Fibroblast of peridontal ligament (primary cell): ENCODE measurements around the gene PI4K2A.
"Not testable (repeated sequence)": the region's sequence is repeated elsewhere in the genome, so short reads cannot be mapped to it uniquely, and the experiment has no call there.

Experiments used
- DNase-seq: peaks from one replicate; pipeline ENCODE4 v3.0.0-alpha.2; 2010; ENCODE audit errors: extremely low read depth

The PI4K2A gene

DNA sequence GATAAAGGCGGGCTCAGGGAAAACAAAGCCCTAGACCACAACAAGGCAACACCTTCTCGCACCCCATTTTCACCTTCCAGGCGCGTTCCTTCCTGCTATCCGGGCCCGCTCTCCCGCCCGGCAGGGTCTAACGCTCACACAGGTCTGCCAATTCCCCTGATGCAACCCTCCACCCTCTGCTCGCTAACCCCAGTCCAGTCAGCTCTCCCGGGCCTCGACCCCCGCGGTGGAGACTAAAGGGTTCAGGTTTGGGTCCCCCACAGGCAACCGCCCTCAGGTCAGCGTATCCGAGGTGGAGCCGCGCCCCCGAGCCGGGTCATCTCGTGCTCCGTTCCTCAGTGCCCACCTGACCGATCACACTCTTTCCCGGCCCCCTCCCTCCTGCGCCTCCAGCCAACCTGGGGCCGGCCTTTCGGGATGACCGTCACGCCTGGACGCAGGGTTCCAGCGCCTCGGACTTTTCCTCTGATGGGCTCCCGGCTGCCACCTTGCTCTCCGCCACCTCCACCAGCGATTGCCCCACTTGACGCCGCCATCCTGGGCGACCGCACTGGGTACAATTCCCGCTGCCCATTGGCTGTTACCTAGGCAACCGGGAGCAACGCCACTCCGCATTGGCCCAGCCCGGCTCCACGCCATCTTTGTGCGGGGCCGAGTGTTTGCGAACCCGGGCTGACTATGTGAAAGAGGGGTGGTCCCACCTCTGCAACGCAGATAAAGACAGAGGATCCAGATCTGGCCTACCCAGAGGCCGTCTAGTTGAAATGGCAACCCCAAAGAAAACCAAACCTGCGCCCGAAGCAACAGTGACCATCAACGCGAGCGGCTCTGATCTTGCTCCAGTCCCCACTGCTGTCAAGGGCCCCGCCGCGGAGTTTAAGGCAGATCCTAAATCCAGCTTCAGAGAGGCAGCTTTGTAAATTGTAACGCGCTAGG, 7.3 kb upstream of the PI4K2A start, which contains the start of gene MORN4:
Gene MORN4, minus strand, starts transcription at position 552 of the 936 bp plus-strand sequence. CDS start 13,847 bp downstream, outside the sequence.
- peak; percentile 88 for DNase-seq

DNA sequence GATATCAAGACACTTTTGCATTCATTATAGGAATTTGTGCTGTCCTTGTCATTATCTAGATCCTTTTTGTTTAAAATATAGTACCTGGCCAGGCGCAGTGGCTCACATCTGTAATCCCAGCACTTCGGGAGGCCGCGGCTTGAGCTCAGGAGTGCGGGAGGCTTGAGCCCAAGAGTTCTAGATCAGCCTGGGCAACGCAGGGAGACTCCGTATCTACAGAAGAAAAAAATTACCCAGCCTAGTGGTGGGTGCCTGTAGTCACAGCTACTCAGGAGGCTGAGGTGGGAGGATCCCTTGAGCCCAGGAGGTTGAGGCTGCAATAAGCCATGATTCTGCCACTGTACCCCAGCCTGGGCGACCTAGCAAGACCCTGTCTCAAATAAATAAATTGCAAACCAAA, 6.5 kb upstream of the PI4K2A start:
- no peak for DNase-seq

DNA sequence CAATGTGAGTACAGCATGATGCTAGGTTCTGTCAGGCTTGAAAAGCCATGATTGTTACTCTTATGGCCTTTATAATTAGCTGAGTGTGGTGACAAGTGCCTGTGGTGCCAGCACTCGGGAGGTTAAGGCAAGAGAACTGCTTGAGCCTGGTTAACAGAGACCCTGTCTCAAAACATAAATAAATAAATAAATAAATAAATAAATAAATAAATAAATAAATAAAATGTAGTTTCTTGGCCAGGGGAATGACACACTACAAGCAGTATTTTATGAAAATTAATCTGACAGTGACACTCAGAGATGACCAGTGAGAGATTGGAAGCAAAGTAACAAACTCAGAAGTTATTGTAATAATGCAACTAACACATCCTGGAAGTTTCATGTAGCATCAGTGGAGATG, 4.9 kb upstream of the PI4K2A start:
- DNase-seq, result no peak

DNA sequence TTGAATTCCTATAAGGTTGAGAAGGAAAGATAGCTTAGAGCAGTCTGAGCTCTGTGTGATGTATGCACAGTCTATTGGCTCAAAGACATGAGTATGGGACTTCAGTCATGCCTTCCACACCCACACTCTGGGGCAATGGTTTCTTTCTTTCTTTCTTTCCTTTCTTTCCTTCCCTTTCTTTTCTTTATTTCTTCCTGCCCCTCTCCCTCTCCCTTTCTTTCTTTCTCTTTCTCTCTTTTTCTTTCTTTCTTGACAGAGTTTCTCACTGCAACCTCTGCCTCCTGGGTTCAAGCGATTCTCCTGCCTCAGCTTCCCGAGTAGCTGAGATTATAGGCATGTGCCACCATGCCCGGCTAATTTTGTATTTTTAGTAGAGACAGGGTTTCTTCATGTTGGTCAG, 1.4 kb upstream of the PI4K2A start:
- not testable (repeated sequence) for DNase-seq

DNA sequence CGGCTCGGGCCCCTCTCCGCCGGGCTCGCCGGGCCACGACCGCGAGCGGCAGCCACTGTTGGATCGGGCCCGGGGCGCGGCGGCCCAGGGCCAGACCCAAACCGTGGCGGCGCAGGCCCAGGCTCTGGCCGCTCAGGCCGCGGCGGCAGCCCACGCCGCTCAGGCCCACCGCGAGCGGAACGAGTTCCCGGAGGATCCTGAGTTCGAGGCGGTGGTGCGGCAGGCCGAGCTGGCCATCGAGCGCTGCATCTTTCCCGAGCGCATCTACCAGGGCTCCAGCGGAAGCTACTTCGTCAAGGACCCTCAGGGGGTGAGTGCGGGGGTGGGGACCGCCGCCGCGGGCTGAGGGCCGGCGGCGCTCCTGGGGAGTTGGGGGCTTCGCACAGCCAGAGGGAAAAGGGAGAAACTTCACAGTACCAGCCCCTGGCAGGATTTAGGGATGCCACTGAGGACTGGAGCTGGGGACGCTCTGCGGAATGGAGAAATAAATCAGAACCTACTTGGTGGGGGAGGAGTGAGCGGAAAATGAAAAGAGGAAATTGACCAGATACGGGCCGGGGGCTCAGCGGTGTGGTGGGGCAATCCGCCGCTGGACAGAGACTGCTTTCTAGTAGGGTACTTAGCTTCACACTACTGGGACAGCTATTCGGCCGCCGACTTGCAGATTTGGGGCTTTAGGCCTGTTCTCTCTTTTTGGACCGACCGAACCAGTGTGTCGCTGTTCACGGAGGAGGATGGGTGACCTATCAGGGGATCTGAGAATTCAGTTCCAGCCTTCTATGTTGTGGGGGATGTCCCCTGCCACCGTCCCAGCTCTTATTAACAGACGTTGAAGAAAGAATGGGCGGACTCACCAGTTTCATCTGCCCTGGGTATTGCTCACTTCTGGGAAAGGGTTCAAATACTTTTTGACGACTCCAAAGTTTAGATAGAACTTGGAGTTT, 669 bp downstream of the PI4K2A start:
- peak; percentile 78 for DNase-seq

DNA sequence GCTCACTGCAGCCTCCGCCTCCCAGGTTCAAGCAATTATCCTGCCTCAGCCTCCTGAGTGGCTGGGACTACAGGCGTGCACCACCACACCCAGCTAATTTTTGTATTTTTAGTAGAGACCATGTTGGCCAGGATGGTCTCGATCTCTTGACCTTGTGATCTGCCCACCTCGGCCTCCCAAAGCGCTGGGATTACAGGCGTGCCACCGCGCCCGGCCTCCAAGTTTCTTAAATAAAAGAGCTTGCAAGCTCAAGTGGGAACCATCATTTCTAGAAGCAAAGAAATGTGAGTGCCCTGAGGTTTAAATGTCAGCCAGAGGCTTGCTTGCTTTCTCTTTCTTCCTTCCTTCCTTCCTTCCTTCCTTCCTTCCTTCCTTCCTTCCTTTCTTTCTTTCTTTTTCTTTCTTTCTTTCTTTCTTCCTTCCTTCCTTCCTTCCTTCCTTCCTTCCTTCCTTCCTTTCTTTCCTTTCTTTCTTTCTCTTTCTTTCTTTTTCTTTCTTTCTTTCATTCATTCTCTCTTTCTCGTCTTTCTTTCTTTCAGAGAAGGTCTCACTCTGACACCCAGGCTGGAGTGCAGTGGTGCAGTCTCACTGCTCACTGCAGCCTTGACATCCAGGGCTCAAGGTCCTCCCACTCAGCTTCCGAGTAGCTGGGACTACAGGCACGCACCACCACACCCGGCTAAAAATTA, 2.1 kb downstream of the PI4K2A start:
- not testable (repeated sequence) for DNase-seq

DNA sequence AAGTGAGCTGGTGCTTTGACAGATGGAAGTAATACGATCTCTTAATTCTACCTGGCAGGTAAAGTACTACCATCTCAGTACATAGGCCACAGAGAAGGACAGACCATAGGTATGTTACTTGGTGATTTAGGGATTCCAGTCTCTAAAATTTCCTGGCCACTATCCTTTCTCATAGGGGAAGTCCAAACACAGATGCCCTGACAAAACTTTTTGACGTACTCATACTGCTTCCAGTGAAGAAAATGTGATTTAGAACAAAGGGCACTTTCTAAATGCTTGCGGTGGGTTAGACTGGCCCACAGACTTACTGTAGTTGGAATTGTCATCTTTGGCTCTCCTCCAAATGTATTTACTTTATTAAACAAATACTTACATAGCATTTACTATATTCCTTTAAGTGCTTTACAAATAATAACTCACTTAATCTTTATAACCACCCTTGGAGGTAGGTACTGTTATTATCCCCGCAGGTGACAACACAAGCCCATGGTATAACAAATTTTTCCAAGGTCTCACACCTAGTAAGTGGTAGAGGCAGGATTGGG, 3.0 kb downstream of the PI4K2A start:
- DNase-seq, result no peak

DNA sequence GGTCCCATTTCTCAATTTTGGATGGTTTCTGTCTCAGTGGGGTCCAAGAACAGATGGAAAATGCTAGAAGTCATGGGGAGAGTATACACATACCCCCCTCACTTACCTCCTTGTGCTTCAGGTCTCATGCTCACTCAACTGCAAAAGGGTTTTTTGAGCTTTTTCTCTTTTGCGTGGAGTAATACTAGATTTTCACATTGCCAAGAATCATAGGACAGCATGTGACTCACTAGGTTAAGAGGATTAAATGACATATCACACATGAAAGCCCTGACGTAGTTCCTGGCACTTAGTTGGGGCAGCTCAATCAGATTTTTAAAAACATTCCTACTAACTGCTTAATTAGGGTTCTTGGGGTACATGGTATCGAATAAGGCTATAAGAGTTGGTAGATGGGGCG, 4.5 kb downstream of the PI4K2A start:
- DNase-seq, result no peak

DNA sequence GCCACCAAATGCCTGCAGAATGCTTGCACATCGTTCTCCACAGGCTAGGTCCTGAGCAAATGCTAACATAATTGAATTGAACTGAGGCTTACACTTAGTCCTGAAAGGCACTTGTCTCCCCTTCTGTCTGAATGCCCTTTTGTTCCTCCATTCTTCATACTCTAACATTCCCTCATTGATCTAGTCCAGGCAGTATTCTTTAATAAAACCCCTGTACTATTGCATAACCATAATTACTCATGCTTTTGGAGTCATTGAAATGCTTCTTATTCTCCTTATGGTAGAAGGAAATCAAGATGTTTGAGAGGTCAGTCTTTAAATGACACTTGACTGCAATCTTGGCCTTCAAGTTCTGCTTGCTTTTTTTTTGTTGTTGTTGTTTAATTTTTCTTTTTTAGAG, 7.1 kb downstream of the PI4K2A start:
- DNase-seq, result peak; percentile 66

DNA sequence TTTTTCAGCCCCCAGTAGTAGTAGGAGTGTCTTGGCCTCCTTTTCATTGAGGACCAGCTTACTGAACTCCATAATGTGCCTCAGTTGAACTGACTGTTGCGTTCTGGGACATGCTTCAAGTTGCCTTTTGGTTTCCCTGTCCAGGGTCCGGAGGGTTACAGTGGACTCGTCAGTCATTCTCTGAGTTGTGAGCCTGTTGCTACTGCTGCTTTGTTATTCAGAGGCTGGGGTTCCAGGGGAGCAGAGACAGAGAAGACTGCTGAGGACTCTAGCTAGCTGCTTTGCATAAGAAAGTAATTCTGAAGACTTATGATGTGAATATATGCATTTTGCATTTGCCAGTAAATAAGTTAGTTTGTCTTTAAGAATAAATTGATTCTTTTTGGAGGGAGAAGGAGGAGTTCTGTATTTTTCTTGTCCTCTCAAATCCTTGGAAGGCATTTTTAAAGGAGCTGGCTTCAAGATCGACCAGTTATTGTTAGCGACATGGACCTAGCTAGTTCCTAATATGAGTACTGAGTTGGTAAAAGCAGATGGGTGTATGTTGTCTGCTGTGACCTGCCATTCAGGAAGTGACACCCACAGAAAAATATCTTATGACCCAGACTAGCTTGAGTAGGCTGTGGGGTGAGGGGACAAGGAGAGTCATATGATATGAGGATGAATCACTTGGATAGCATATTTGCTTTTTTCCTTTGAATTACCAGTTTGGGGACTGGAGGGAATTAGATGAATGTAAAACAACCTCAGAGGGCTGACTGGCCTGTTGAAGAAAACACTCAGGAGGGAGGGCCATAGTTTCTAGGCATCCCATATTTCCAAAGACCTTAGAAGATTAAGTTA, 8.3 kb downstream of the PI4K2A start:
- peak; percentile 96 for DNase-seq

DNA sequence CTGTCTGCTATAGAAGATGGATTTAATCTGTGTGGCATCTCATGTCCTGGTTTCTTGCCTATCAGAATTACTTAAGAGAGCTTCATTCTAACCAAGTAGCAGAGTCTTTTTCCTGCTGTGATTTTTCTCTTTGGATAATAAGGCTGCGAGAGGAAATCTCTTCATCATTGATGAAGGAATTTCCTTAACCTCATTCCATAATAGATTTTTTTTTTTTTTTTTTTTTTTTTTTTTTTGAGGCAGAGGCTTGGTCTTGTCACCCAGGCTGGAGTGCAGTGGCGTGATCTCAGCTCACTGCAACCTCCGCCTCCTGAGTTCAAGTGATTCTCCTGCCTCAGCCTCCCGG, 8.9 kb downstream of the PI4K2A start:
- DNase-seq, result not testable (repeated sequence)

DNA sequence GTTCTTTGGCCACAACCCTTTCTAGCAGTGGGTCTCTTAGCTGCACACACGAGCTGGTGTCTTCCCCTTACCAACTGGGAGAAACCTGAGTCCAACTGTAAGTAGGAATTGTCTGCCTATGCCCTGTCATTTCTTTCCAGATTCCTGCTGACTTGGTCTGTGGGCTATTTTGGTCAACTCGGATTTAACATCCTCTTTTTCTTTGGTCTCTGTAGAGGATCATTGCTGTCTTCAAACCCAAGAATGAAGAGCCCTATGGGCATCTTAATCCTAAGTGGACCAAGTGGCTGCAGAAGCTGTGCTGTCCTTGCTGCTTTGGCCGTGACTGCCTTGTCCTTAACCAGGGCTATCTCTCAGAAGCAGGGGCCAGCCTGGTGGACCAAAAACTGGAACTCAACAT, 10.3 kb downstream of the PI4K2A start:
- DNase-seq, result no peak

DNA sequence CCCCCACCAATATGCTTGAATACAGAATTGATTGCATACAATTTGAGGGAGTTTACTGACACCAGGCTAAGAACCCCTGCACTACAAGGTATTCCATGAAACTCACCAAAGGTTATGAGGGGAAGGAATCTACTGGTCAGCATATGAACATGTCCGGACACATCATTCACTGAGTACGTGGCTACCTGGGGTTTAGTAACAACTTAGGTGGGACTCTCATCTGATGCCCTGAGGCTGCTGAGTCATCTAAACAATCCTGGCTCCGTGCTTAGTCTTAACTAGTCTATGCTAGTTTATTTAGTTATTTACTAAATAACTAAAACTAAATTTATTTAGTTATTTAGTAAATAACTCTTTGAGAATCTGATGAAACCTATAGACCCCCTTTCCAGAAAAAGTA, 11.3 kb downstream of the PI4K2A start:
- DNase-seq, result no peak

DNA sequence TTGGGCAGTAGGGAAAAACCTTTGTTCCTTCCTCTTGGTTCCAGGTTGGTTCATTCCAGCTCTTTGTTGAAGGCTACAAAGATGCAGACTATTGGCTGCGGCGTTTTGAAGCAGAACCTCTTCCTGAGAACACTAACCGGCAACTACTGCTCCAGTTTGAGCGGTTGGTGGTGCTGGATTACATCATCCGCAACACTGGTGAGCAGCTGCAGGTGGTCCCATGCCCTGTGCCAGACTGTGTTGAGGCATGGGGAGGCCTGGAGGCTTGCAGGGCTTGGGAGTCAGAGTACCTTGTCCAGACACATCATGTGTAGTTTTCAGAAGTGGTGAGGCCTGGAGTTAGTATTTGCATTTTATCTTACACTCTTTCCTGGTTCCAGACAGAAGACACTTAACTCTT, 16.3 kb downstream of the PI4K2A start:
- DNase-seq, result no peak

DNA sequence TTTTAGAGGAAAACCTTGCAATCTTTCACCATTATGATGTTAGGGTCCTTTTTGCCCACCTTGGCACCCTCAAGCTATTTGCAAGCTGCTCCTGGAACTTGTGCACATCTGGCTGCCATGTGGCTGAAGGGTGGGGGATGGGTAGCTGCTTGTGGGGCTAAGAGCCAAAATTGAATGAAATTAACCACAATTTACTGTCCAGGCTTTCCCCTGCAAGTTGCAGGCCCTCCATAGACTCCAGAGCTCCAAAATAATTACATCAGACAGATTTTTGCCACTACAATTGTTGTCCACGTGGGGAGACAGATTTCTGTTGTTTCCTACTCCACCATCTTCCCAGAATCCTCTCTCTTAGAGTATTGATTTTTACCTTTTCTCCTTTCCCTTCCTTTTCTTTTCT, 19.1 kb downstream of the PI4K2A start:
- DNase-seq, result peak; percentile 83

DNA sequence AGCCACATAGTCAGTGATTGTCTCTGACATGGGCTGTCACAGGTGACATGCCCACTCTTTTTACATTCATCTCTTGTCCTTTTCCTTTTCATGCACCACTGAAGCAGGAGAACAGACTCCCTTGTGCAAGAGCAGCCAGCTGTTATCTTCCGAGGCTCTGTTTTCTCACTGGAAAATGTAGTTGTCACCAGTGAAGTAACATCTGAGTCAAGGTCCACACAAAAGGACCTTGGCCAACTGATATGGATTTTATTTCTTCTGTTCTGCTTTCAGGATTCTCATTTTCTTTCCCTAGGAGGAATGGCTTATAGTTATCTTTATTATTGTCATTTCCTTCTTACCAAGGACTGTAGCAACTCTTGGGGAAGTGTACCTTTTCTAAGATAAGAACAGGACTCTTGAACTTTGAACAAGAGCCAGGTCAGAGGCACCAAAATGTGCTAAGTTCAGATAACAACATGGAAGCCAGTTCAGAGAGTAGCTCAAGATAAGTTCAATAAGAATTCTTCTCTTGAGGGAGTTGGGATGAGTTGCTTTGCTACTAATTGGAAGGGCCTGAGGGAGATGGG, 23.9 kb downstream of the PI4K2A start:
- no peak for DNase-seq

DNA sequence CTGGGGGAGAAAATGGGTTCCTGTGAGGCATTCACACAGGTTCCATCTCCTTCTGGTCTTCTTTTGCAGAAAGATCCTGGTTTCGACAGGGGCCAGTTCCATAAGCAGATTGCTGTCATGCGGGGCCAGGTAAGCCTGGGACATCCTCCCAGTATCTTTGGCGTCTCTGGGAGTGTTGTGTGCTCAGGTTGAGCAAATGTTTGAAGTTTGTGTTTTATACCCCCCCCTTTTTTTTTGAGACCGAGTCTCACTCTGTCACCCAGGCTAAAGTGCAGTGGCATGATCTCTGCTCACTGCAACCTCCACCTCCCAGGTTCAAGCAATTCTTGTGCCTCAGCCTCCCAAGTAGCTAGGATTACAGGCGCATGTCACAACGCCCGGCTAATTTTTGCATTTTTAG, 26.5 kb downstream of the PI4K2A start:
- no peak for DNase-seq

DNA sequence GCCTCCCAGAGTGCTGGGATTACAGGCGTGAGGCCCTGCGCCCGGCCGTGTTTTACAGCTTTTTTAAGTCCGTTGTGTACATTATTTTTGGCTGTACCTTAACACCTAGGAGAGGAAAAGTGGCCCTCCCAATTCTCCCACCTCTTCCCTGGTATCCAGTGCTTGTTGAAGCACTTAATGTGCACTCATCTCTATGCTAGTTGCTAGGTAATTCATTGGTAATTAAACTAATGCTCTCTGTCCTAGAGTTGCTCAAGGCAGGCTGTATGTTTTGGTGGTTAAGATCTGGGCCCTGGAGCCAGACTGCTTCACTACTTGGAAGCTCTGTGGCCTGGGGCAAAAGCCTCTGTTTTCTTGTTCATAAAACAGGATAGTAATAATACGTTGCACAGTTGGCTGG, 27.0 kb downstream of the PI4K2A start:
- no peak for DNase-seq

DNA sequence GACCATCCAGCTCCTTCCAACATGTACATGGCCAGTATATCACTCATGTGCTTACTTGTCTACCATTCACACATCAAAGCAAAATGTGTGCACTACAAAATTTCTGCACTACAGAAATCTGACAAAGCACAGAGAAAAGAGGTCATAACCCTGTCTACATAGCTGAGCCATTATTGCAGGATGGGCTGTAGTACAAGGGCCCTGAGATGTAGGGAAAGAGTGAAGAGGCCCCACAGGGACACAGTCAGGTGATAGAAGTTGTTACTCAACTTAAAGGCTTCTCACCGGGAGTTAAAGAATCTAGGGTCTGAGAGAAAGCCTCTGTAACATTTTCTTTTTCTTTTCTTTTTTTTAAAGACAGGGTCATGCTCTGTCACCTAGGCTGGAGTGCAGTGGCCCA, 29.1 kb downstream of the PI4K2A start:
- DNase-seq, result no peak

DNA sequence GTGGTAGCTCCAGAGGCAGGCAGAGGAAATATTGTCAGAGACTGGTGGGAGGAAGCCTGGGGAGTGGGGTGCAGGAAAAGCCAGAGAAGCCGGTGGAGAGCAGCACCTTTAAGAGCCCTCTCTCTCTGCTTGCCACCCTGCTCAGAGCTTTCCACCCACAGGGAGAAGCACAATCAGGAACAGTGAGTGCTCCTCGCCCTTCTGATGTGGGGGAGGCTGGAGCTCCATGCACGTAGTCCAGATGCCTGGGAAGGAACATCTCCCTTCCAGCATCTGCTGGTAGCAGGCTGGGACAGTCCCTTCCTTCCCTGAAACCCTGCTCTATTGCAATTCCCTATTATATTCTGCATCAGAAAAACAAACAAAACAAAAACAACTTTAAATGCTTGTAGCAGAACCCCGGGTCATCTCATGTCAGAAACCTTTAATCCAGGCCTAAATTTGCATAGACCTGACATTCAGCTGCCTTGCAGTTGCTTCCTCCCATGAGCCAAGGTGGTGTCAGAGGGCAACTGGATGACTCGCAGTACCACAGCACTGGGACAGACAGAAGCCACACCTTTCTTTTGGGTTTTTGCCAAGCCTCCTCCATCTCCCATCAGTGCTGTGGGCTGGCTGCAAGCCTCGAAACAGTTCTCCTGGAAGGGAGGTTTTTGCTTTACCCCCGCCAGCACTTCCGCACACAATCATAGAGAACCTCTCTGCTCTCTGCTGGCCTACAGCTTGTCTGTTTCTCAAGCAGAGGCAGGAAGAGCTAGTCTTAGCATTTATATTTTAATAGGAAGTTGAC, 33.5 kb downstream of the PI4K2A start:
- DNase-seq, result peak; percentile 58
